ACC112 (cell line): Measurements from ENCODE around the gene TKFC.

Source experiments
- H2AFZ ChIP-seq: fragments of 200-600 bp; sonication (generic); one replicate; pipeline ENCODE4 v1.6.0; 2017; ENCODE audit warnings: antibody characterized with exemption, low read length; ENCODE audit not compliant: unreplicated experiment
- H3K27ac ChIP-seq: fragments of 200-600 bp; sonication (generic); 2 replicates; pipeline ENCODE4 v1.5.1; 2014; ENCODE audit warnings: low read depth, mild to moderate bottlenecking, antibody characterized with exemption, low read length, moderate library complexity
- H3K27me3 ChIP-seq: fragments of 200-600 bp; sonication (generic); 2 replicates; pipeline ENCODE4 v1.6.1; 2014; ENCODE audit warnings: mild to moderate bottlenecking, antibody characterized with exemption, low read length, moderate library complexity, mixed read lengths; ENCODE audit not compliant: insufficient read depth
- H3K36me3 ChIP-seq: fragments of 200-600 bp; sonication (generic); 2 replicates; pipeline ENCODE4 v1.6.1; 2016; ENCODE audit warnings: mild to moderate bottlenecking, antibody characterized with exemption, low read length, moderate library complexity, mixed read lengths; ENCODE audit not compliant: insufficient read depth
- H3K4me1 ChIP-seq: fragments of 200-600 bp; sonication (generic); one replicate; pipeline ENCODE4 v1.6.1; 2016; ENCODE audit warnings: low read length, mixed read lengths; ENCODE audit not compliant: insufficient read depth, unreplicated experiment, control insufficient read depth
- H3K4me3 ChIP-seq: fragments of 200-600 bp; sonication (generic); 2 replicates; pipeline ENCODE4 v1.5.1; 2014; ENCODE audit warnings: mild to moderate bottlenecking, low read depth, low read length
- H3K79me2 ChIP-seq: fragments of 200-600 bp; sonication (generic); one replicate; pipeline ENCODE4 v1.6.0; 2016; ENCODE audit warnings: low read length; ENCODE audit not compliant: control insufficient read depth, unreplicated experiment, insufficient read depth

TKFC gene

DNA sequence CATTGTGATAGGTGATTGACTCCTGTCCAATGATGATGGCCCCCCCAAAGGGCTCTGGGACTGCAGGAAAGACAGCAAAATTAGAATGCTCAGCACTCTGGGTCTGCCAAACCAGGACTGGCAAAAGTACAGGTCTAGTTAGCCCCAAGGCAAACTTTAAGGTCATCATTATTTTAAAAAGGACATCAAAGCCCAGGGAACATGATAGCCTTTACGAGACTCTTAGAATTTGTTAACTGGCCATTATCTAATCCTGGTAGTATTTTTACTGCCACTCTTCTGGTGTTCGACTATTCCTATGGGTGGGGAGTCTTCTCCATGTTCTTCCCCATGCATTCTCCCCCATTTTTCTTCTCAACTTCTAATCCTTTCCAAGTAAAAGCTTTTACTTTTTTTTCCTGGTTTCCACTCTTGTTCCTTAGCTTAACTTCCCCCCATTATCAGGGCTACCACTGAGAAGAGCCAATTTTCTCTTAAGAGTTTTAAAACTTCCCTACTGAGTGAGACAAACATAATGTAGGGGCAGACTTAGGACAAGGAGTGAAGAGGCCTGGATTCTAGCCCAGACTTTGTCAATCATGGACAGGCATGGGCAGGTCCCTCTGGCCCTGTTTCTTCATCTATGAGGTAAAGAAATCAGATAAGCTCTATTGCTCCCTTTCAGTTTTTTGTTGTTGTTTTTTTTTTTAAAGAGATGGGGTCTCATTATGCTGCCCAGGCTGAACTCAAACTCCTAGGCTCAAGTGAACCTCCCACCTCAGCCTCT is 7.2 kb upstream of the TKFC start:
- H2AFZ ChIP-seq: no peak overlapping the region
- no peak overlapping the region for H3K4me3 ChIP-seq
- no peak overlapping the region for H3K27ac ChIP-seq
- peaks cover 56% of the 10 kb centered on the region for H3K36me3 ChIP-seq
- H3K4me1 ChIP-seq: peaks cover 13% of the 10 kb centered on the region
- no peaks in the 10 kb centered on the region for H3K27me3 ChIP-seq
- peaks cover 48% of the 10 kb centered on the region for H3K79me2 ChIP-seq

DNA sequence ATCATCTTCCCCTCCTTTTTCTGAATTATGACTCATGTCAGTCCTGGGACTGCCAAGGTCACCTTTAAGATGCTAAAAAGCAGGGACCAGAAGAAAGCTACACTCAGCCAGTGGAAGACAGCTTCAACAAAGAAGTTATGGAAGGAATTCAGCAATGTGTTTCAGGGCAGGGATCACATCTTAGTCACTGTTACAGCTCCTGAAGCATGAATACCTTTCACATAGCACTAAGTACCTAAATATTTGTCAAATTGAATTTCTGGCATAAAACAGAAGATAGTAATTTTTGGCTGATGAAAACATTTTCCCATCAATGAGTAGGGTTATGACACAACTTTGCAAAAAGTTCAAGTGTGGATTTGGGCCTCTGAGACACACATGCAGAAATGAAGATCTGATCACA is 5.4 kb upstream of the TKFC start:
- peak overlapping the region; percentile 21; the same call in 1 of the 2 replicates for H3K27ac ChIP-seq
- H3K4me3 ChIP-seq: no peak overlapping the region
- H3K4me1 ChIP-seq: peaks cover 19% of the 10 kb centered on the region
- peaks cover 40% of the 10 kb centered on the region for H3K36me3 ChIP-seq
- H3K79me2 ChIP-seq: peaks cover 67% of the 10 kb centered on the region
- no peak overlapping the region for H2AFZ ChIP-seq
- no peaks in the 10 kb centered on the region for H3K27me3 ChIP-seq

DNA sequence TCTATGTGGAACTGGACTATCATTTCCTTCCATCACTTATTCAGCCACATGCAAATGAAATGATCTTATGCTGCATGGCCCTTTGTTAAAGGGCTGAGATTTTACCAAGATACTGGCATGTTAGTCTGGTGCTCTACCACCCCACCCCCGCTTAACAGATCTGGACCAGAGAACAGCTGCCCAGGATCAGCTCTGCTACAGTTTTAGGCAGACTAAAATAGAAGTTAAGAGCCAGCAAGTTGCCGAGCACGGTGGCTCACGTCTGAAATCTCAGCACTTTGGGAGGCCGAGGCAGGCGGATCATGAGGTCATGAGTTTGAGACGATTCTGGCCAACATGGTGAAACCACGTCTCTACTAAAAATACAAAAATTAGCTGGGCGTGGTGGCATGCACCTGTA is 4.7 kb upstream of the TKFC start:
- no peak overlapping the region for H2AFZ ChIP-seq
- H3K27me3 ChIP-seq: no peaks in the 10 kb centered on the region
- peaks cover 70% of the 10 kb centered on the region for H3K79me2 ChIP-seq
- peaks cover 35% of the 10 kb centered on the region for H3K36me3 ChIP-seq
- no peak overlapping the region for H3K4me3 ChIP-seq
- H3K27ac ChIP-seq: peak overlapping the region; percentile 21; the same call in 1 of the 2 replicates
- peaks cover 19% of the 10 kb centered on the region for H3K4me1 ChIP-seq

DNA sequence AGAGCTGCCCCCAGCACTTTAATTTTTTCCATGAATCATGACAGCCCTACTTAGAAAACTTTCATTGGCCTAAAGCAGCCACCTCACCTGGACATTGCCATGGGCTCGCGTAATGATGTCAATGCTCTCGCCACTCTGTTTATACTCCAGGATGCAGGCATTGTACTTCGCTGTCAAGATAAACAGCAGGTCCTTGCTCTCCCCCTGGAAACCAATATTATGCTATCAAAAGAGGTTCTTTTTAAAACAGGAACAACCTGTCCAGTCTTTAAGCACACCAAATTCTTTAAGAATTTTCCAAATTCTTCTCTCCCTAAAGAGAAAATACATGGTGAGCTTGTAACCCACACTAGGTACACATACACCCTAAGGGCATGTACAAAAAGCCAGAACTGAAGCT is 3.2 kb upstream of the TKFC start:
- Histone ChIP-seq H3K27me3 (no peaks in the 10 kb centered on the region), H3K4me1 (peaks cover 34% of the 10 kb centered on the region), H3K4me3 (no peak overlapping the region), H2AFZ (no peak overlapping the region), H3K36me3 (peaks cover 28% of the 10 kb centered on the region), H3K79me2 (peaks cover 73% of the 10 kb centered on the region), H3K27ac (no peak overlapping the region)

DNA sequence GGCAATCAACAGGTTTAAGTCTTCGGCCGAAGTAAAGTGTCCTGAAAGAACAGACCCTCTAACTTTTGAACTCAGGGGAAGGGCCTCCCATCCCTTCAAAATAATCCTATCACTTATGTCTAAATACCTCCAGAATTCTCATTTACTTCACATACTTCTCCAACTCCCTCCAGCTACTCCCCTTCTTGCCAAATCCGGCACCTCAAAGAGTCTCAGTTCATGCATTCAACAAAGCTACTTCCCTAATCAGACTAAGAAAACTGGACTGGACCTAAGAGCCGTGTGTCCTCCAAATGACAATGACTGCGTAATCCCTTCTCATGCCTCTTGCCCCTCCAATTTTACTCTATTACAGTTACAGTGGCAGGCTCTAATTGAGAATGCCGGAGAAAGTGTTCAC is 1.4 kb upstream of the TKFC start:
- Histone ChIP-seq H3K27ac (no peak overlapping the region), H2AFZ (no peak overlapping the region), H3K36me3 (peaks cover 15% of the 10 kb centered on the region), H3K27me3 (no peaks in the 10 kb centered on the region), H3K4me1 (peaks cover 41% of the 10 kb centered on the region), H3K4me3 (peak overlapping the region; percentile 97), H3K79me2 (peaks cover 64% of the 10 kb centered on the region)

DNA sequence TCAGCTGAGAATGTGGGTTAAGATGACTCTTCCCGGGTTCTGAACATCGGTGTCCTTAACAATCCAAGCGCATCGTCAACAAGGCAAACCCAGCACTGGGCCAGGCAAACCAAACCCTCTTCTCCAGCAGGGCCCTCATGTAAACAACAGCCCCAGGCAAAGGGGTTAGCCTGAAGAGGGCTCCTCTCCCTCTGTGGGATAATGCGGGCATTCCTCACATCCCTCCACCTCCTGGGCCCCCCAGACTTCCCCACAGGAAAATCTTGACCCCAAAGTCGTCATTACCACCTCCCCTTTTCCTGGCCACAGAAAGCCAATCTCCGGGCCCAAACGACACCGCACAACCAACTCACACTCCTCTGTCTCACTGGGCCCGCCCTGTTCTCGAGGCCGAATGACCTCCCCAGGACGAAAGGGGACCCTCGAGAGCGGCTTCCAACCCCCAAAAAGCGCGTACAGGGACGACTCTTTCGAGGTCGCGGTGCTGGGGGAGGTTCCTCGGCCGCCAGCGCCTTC is 689 bp upstream of the TKFC start:
- H2AFZ ChIP-seq: peak overlapping the region; percentile 87
- peaks cover 57% of the 10 kb centered on the region for H3K79me2 ChIP-seq
- no peaks in the 10 kb centered on the region for H3K27me3 ChIP-seq
- H3K4me1 ChIP-seq: peaks cover 40% of the 10 kb centered on the region
- peaks cover 13% of the 10 kb centered on the region for H3K36me3 ChIP-seq
- H3K27ac ChIP-seq: peak overlapping the region; percentile 77
- H3K4me3 ChIP-seq: peak overlapping the region; percentile 97

DNA sequence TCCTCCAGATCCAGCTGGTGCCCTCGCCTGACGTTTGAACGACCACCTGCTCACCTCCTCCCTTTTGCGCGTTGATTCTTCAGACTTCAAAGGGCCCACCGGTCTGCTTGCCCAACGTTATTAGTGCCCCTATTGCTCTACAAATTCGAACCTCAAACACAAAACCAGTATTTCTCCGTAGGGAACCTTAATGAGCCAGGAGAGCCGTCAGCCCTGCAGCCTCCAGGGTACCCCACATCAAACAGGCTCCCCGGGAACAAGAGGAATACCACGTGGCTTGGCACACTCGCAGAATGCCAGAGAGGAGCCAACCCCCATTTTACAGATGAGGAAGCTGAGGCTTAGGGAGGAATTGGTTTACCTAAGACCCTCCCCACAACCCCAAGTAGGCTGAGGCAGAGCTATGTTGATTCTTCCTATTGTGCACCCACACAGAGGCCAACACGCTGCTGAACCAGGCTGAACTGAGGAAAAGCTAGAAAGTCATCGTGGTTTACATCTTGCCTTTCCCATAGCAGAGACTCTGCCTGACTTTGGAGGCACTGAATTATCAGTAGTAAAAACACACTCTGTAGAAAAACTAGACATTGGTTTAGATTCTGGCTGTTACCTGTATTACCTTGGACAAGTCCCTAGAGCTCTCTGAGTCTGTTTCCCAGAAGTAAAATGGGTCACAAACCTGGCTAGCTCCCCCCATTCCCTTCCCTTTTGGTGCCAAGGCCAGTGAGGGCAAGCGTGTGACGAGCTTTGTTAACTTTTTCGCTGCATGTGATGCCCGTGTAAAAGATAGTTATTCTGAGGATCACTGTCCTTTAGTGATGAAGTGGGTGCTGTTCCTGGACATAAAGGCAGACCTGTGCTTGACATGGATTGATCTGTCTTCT is 764 bp downstream of the TKFC start:
- Histone ChIP-seq H3K36me3 (peaks cover 15% of the 10 kb centered on the region), H3K79me2 (peaks cover 45% of the 10 kb centered on the region), H3K4me3 (peak overlapping the region; percentile 97), H3K27me3 (no peaks in the 10 kb centered on the region), H3K27ac (peak overlapping the region; percentile 63), H3K4me1 (peaks cover 28% of the 10 kb centered on the region), H2AFZ (peak overlapping the region; percentile 78)

DNA sequence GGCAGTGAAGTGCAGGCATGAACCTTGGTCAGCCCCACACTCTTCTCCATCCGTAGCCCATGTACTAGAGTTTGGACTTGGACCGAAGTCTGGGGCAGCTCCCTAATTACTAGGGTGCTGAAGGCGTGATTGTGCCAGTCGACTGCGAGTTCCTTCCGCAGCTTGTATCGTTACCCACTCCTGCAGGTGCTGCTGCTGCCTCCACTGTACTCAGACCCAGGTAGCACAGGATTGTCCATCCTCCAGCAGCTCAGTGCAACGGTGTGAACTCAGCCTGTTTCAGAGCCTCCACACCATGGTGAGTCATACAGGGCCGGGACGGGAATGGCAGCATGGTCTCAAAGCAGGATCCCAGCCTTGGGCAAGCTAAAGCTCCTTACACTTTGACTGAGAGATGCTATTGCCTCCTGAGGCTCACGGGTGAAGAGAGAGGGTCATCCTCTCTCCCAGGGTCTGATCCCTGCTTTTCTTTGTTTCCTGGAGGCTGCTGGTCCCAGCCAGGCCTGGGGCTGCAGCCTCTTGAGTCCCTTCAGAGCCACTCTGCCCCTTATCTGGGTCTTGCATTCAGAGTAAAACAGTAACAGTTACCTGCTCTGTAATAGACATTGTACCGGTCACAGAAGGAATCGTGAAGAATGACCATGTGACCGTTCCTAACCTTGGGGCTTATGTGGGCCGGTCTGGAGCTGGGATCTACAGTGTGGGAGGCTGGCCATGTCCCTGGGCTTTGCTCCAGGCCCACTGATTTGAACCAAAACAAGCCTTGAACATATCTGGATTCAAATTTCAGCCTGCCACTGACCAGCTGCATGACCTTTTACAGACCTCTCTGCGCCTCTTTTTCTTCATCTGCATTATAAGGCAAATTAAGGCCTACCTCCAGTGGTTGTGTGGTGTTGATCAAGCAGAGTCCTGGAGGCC is 1.7 kb downstream of the TKFC start:
- Histone ChIP-seq H2AFZ (peak overlapping the region; percentile 7), H3K79me2 (peaks cover 36% of the 10 kb centered on the region), H3K36me3 (0 out of 2 replicates have a peak, but pooled peaks cover 7% of the 10 kb centered on the region), H3K27me3 (no peaks in the 10 kb centered on the region), H3K27ac (peak overlapping the region; percentile 56), H3K4me1 (peaks cover 28% of the 10 kb centered on the region), H3K4me3 (peak overlapping the region; percentile 27; the same call in 1 of the 2 replicates)

DNA sequence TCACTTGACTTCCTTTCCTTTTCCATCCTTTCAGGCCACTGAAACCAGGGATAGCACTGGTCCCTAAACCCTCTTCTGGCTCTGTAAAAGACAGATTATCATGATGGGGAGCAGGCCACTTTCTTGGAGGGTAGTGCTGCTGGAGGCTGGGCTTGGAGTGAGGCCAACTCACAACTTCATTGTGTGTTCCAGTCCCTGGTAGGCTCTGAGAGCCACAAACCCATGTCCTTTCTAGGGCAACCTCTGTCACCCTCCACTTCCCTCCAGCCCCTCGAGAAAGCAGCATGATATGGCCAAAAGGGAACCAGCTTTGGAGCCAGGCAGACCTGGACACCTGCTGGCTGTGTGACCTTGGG is 2.3 kb downstream of the TKFC start:
- no peak overlapping the region for H3K4me3 ChIP-seq
- no peaks in the 10 kb centered on the region for H3K27me3 ChIP-seq
- H3K36me3 ChIP-seq: 0 out of 2 replicates have a peak, but pooled peaks cover 3% of the 10 kb centered on the region
- peaks cover 28% of the 10 kb centered on the region for H3K4me1 ChIP-seq
- H3K27ac ChIP-seq: peak overlapping the region; percentile 56; the same call in 1 of the 2 replicates
- peak overlapping the region; percentile 7 for H2AFZ ChIP-seq
- peaks cover 30% of the 10 kb centered on the region for H3K79me2 ChIP-seq
